ENCODE measurements around the gene WIPF1.

DNA sequence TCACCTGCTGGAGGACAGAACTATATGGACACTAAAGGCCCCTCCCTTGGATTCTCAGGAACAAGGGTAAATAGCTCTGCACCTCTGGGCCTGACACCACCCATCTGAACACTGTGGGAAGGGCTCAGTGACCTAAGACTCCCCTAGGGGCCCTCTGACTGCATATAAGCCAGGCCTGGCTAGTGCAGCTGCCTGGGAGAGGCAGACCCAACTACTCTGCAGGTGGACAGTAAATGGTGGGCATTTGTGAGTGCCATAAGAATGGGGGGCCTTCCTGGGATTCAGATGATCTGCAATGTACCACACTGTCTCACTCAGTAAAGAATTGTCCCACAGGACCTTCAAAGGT lies 11.2 kb upstream of the WIPF1 start:
- TF ChIP-seq, protein P1, sequence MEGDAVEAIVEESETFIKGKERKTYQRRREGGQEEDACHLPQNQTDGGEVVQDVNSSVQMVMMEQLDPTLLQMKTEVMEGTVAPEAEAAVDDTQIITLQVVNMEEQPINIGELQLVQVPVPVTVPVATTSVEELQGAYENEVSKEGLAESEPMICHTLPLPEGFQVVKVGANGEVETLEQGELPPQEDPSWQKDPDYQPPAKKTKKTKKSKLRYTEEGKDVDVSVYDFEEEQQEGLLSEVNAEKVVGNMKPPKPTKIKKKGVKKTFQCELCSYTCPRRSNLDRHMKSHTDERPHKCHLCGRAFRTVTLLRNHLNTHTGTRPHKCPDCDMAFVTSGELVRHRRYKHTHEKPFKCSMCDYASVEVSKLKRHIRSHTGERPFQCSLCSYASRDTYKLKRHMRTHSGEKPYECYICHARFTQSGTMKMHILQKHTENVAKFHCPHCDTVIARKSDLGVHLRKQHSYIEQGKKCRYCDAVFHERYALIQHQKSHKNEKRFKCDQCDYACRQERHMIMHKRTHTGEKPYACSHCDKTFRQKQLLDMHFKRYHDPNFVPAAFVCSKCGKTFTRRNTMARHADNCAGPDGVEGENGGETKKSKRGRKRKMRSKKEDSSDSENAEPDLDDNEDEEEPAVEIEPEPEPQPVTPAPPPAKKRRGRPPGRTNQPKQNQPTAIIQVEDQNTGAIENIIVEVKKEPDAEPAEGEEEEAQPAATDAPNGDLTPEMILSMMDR (conservative IDR thresholded peaks at IDR 0.05), result no peak
- no peak for TF ChIP-seq ZFX (IDR thresholded peaks at IDR 0.05)

All from C4-2B (cell line).